Skin of body (tissue), 2 donors: ENCODE data around the gene RXFP4. TPM values are rescaled to one million over a fixed set of nuclear protein-coding genes. Genes with fewer than 3 reads are reported as not detected.
"Not testable (repeated sequence)": the region's sequence is repeated elsewhere in the genome, so short reads cannot be mapped to it uniquely, and the experiment has no call there.

Experiments
- DNase-seq: peaks from one replicate; lab custom pipeline; 2025; lab: John Stamatoyannopoulos, UW
- total RNA-seq: library from RNA; depleted of rRNA; stranded (reverse); fragments of >200 nt; gene quantifications from one replicate; pipeline ENCODE4 v1.2.3, GENCODE V29; 2014

RXFP4 gene
- total RNA-seq, 1 donor from 2014 or later = not detected

DNA sequence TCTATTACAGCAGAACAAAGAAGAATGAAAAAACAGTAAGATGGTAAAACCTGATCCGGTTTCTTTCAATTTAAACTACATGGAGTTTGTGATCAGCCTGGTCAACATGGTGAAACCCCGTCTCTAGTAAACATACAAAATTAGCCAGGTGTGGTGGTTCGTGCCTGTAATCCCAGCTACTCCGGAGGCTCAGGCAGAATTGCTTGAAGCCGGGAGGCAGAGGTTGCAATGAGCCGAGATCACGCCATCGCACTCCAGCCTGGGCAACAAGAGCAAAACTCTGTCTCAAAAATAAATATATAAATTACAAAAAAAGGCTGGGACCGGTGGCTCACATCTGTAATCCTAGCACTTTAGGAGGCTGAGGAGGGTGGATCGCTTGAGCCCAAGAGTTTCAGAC is 10.7 kb upstream of the RXFP4 start:
- not testable (repeated sequence) for DNase-seq

DNA sequence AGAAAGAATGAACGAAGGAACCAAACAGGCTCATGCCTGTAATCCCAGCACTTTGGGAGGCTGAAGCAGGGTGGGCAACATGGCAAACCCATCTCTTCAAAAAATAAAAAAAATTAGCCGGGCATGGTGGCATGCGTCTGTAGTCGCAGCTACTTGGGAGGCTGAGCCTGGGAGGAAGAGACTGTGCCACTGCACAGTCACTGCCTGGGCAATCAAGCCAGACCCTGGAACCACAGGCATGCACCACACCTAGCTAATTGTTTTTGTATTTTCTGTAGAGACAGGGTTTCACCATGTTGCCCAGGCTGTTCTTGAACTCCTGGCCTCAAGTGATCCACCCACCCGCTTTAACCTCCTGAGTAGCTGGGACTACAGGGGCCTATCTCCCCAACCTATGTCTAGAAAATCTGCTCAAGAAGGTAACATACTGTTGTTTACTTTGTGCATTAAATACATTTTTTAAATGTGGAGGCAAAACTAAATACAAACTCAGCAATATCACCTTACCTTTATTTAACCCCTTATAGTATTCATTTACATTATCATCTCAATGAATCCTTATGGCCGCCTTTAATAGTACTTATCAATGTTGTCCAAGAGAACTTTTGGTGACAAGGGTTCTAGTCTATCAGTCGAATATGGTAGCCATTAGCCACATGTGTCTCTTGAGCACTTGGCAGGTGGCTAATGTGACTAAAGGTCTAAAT is 10.0 kb upstream of the RXFP4 start:
- no peak for DNase-seq

DNA sequence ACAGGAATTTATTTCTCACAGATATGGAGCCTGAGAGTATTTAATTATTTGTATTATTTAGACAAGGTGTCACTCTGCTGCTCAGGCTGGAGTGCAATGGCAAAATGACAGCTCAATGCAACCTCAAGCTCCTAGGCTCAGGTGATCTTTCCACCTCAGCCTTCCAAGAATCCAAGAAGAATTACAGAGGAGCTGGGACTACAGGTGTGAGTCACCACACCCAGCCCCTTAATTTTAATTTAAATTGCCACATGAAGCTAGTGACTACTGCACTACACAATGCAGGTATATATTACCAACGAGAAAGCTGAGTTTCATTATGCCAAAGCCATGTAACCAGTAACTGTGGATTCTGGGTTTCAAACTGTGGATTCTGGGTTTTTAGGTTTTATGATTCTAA is 9.4 kb upstream of the RXFP4 start:
- DNase-seq = no peak

DNA sequence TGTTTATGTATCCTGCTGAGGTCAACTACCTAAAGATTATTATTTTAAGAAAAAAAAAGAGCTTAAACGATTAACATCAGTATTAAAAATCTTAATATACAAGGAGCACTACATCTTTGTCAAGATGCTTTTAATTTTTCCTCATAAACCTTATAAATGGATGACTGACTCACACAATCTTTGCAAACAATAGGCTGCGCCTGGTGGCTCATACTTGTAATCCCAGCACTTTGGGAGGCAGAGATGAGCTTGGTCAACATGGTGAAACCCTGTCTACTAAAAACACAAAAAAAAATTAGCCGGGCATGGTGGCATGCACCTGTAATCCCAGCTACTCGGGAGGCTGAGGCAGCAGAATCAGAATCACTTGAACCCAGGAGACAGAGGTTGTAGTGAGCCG is 9.0 kb upstream of the RXFP4 start:
- DNase-seq = no peak

DNA sequence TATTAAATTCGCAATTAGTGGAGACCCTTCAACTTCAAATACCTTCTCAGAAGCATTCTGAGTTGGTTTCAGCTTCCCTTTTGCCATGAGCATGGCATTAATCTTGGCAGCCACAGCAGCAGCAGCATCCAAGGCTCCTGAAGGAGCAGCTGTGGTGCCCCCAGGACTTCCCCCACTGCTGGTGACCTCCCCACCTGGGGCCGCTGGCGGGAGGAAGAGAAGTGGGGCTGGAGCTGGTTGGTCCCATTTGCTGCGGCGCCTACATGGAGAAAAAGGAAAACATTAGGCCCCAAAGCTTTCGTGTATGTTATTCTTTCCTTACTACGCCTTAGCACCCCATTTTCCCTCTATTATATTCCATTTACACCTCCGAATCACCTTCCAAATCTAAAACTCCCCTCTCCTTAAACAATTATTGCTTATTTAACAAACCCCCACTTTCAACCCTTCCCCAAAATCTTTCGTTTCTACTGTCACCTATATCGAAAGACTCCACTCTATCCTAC is 7.8 kb upstream of the RXFP4 start:
- no peak for DNase-seq

DNA sequence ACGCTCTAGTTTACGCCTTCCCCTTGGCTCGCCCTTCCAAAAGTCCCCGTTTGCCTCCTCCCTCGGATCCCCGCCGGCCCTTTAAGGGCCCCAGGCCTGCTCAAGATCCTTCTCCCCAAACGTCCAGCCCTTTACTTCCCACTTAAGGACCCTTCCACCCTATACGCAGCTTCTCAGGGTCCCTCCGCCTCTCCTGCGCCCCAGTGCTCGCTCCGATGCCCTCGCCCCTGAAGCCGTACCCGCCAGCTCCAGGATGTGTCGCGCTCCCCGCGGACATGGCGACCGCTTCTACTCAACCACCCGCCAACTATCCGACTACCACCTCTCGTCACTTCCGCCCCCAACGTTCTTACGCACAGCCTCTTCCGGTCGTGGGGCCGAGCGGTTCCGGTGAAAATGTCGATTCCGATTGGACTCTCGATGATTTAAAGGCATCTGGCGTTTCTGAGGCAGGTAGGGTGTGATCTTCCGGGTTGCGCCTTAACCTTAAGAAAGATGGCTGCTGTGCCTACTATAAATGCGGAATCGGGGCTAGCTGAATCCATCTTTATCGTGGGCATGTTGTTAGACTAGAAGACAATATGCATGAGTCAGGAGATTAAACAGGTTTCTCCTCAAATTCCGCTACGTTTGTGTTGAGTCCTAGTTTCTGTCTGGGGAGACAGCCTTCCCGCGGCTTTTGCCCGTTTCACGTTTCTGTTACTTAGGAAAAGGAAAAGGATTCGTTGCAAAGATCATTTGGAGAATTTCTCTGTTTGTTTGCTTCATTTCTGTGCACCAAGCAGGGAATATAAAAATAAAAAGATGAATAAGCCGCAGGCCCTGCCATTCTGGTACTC is 7.1 kb upstream of the RXFP4 start, which contains the start of gene KHDC4:
Gene KHDC4, minus strand, starts transcription at position 317 of the 839 bp plus-strand sequence. Its CDS starts 40 bp downstream, at position 277.
- peak; percentile 100 for DNase-seq

DNA sequence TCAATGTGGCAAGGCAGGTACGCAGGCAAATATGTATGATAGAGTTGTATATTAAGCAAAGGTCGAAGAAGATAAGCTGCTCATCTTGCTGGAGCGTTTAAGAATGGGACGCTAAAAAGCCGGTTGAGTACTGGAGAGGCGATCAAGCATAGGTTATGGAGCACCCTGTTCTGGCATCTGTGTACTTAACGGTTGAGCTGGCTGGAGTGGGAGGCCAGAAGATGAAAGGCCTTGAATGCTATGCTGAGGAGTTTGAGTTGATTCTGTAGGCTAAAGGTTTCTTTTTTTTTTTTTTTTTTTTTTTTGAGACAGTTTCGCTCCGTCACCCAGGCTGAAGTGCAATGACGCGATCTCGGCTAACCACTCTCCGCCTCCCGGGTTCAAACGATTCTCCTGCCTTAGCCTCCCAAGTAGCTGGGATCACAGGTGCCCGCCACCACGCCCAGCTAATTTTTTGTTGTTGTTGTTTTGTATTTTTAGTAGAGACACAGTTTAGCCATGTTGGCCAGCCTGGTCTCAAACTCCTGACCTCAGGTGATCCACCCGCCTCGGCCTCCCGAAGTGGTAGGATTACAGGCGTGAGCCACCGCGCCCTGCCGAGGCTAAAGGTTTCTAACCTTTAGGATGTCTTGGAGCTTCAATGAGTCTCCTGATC is 6.4 kb upstream of the RXFP4 start:
- DNase-seq = no peak

DNA sequence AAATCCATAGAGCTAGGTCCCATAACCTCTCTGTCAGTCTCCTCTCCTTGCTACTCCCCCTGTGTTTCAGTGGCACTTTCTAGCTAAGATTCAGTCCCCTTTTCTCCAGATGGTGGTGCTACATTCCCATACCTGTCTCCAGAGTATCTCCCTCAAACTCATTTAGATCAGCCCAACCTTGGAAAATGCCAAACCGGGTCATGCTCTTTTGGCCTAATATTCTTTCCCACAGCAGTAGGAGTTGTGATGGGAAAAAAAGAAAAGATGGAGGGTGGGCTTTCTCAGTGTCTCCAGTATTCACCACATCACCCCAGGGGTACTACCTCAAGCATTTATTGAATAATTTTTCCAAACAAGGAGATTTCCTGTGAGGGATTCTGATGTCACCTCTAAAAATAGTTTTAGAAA is 3.2 kb upstream of the RXFP4 start:
- peak; percentile 78 for DNase-seq

DNA sequence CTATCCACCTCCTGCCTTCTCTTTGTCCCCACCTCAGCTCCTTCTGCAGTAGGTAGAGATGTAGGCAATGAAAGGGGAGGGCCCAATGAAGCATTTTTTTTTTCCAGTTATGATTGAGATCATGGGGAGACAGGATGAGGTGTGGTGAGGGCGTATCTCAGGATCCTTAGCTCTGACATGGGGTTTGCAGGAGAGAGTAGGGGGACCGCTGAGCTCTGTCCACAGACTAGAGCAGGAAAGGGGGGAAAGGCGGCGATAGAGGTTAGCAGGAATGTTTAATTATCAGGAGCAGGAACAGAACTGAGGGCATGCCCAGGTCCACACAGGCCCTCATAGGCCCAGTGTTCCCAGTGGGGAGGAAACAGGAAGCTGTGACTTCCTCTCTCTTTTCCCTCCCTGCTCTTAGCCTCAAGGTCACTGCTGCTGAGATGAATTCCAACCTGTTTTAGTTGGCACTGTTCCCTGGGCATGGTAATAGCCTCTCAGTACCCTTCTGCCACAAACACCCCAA is 901 bp upstream of the RXFP4 start:
- DNase-seq = peak; percentile 58

DNA sequence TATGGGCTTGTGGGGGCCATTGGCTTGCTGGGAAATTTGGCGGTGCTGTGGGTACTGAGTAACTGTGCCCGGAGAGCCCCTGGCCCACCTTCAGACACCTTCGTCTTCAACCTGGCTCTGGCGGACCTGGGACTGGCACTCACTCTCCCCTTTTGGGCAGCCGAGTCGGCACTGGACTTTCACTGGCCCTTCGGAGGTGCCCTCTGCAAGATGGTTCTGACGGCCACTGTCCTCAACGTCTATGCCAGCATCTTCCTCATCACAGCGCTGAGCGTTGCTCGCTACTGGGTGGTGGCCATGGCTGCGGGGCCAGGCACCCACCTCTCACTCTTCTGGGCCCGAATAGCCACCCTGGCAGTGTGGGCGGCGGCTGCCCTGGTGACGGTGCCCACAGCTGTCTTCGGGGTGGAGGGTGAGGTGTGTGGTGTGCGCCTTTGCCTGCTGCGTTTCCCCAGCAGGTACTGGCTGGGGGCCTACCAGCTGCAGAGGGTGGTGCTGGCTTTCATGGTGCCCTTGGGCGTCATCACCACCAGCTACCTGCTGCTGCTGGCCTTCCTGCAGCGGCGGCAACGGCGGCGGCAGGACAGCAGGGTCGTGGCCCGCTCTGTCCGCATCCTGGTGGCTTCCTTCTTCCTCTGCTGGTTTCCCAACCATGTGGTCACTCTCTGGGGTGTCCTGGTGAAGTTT is 550 bp downstream of the RXFP4 start:
- no peak for DNase-seq

DNA sequence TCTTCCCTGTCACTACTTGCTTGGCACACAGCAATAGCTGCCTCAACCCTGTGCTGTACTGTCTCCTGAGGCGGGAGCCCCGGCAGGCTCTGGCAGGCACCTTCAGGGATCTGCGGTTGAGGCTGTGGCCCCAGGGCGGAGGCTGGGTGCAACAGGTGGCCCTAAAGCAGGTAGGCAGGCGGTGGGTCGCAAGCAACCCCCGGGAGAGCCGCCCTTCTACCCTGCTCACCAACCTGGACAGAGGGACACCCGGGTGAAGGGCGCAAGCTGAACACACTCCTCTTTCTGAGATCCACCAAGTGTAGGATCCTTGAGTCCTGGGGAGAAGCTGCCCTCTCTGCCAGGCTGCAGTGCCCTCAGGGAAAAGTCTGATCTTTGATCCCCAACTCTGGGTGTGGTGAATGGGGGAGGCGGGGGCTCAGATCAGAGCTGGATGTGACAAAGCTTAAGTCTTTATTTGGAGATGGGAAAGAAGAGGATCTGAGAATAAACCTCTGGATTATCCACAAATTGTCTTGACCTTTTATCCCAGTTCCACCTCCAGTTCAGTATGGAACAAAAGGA is 1.2 kb downstream of the RXFP4 start:
- DNase-seq = no peak

DNA sequence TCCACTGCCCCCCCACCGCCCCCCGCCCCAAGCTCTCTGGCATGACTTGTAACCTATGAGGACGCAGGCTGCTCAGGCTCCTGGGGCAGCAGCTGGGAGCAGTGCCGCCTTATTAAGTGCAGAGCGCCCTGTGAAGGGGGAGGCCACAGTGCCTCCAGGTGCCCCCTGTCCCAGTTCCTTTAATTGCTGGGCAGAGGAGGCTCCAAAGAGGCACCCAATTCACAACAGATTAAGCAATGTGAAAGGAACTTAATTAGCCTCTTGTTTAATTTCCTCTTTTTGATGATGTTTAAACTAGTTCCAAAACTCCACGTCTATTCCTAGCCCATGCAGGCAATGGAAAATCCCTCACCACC is 3.0 kb downstream of the RXFP4 start:
- no peak for DNase-seq

DNA sequence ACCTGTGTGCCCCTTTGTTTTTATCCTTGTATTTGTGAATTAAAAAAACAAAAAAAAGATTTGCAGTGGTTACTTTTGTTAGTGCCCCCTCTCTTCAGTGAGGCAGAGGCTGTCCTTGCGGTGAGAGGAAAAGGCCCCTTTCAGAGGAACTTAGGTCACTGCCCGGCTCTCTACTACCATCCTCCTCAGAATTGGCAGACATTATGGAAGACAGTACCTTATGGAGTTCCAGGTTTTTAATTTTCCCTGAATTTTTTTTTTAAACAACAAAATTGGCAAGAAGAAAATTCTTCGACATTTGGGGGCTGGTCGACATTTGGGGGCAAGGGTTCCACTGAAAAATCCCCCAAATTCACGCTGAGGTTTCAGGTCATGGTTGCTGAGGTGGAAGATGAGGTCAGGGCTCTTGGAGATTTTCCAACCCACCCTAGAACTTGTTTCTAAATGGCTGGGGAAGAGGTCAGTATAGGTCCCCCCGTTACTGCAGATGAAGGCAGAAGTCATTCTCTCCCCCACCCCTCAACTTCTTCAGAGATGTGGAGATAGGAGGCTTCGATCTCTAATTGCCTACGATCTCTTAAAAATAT is 5.3 kb downstream of the RXFP4 start:
- DNase-seq = no peak

DNA sequence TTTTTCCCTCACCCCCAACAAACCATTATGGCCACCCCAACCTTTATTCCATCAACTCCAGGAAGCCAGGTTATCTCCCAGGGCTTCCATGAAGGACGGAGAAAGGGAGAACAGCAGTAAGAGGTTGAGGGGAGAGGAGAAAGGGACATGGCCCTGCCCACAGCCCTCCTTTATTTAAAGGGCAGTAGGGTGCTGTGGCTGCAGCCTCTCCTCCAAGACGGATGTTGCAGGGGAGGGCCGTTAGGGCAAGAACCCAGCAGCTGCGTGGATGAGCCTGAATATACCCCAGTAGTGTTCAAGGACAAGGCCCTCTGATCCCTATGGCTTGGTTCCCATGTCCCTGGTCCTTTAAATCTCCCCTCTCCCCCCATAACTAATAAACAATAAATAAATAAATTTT is 5.9 kb downstream of the RXFP4 start:
- DNase-seq = no peak

DNA sequence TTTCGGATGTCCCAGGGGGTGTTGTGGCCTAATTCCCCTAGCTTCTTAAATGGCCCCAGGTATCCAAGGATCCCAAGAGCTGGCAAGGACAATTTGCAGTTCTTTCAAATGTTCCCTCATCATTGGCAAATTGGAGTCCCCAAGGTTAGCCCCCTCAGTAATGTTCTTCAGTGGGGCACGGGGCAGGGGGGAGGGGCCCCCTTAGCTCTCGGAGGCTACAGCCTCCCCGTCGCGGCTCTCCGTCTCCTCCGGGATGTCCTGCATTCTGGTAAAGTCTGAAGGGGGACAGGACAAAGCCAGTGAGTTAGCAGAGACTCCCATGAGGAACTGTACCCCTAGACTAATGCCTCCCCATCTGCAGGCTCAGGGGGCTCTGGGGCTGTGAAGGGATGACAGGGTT is 6.3 kb downstream of the RXFP4 start:
- no peak for DNase-seq

DNA sequence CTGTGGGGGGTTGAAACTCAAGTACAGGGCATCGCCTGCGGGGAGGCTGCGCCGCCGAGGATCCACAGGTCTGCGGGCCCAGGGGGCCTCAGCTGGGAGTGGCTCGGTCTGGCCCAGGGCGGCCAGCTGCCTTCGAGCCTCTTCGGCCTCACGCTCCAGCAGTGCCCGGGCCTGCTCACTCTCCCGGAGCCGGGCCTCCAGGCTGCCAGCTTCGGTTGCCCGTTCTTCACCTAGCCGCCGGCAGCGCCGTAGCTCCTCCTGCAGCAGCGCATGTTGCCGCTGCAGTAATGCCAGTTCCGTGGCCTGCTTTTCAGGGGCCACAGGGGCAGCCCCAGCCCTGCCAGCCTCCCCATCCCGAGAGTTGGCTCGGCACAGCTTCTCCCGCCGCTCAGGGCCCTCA is 9.4 kb downstream of the RXFP4 start:
- DNase-seq = no peak

DNA sequence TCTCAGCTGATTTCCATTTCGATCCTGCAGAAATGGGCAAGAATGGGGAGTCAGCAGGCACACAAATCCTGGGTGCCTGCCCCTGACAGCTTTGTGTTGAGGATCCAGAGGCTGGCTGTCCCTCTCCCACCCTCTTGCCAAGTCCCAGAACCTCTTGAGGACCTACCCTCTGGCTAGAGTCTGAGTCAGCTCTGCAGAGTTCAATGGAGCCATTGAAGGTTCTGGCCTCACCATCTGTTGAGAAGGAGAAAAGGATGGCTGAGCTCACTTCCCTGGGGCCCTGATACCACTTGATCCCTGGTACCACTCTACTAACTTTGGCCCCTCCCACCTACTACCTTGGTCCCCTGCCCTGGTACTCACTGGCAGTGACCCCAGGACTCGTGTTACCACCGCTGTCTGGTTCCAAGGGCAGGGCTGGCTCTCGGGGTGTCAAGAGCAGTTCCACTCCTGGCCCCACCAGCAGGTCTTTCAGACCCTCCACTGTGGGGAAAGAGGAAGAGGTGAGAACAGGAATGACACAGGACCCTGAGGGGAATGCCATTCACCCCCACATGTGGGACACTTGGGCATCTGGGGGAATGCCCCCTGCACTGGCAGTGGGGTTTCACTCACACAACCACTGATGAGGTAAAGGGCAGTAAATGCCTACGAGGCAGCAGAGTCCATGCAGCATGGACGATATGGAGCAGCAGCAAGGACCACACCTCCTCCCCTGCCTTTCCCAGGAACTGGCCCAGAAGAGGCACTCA is 10.5 kb downstream of the RXFP4 start:
- DNase-seq = no peak

DNA sequence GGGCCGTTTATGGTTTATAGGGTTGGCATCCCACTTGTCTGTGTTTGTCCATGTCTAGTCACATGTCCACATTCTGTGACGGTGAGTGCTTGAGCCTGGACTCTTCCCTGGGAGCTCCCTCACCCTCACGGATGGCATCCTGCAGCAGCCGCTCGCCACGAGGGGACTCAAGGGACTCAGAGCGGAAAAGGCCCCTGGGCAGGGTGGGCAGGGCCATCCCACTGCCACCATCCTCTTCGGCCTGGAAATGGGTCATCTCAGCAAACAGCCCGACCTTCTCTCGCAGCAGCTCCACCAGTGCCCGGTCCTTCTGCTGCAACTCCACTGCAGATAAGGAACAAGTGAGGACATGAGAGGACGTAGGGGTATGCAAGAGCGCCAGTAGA is 11.1 kb downstream of the RXFP4 start:
- no peak for DNase-seq

DNA sequence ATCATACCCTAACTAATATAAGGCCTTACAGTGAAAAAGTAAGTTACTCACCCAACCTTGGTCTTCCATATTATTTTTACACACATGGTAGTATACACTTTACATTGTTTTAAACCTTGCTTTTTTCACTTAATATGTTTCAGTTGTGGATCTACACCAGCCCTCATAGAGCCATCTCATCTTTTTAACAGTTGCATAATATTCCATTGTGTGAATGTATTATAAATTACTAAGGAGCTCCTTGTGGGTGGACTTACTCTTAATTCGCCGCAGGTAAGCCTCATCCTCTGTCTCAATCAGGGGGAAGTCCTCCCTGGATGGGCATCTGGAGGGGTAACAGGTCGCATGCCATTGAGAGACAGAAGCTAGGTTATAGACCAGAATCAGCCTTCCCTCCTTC is 13.2 kb downstream of the RXFP4 start:
- no peak for DNase-seq

DNA sequence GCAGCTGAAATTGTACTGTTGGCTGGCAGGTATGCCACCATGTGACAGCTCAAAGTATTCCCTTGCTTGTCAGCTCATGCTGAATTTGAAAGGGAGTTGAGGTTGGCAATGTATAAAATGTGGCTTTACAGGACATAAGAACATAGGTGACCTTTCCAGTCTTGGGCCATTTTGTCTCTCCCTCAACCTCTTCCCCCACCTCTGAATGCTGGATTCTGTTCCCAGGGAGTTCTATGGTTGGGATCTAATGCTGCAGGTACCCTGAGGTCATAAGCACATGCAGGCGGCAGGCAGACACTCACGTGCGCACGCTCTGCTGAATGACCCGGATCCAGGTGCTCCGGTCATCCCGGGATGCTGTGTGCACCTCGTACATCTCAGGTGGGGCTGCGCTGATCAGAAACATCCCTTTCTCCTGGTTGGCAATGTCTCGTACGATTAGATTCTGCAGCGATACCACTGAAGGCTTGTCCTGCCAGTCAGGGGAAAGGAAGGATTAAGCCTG is 16.0 kb downstream of the RXFP4 start:
- no peak for DNase-seq
